Measurements from ENCODE around the gene KIF19.

DNA sequence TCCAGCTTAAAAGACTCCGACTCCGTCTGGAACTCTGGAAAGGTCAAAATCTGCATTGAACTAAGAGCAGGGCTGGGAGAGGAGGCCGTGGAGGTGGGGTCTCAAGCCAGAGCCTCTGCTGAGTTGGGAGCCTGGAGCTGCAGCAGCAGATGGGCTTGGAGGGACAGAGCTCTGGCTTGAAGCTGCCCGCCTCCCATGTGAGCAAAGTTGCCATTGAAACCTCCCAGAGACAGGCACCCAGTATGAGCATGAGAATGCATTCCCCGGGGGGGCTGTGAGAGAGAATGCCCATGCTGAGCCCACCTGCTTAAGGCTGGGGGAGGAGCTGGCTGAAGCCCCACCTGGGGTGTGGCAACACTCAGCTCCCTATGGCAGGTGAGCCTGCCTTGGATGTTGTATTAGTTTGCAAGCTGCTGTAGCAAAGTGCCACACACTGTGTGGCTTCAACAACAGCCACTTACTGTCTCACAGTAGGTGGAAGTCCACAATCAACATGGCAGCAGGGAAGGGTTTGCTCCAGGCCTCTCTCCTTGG is 9.6 kb downstream of the KIF19 start:
- TF ChIP-seq, protein P1, sequence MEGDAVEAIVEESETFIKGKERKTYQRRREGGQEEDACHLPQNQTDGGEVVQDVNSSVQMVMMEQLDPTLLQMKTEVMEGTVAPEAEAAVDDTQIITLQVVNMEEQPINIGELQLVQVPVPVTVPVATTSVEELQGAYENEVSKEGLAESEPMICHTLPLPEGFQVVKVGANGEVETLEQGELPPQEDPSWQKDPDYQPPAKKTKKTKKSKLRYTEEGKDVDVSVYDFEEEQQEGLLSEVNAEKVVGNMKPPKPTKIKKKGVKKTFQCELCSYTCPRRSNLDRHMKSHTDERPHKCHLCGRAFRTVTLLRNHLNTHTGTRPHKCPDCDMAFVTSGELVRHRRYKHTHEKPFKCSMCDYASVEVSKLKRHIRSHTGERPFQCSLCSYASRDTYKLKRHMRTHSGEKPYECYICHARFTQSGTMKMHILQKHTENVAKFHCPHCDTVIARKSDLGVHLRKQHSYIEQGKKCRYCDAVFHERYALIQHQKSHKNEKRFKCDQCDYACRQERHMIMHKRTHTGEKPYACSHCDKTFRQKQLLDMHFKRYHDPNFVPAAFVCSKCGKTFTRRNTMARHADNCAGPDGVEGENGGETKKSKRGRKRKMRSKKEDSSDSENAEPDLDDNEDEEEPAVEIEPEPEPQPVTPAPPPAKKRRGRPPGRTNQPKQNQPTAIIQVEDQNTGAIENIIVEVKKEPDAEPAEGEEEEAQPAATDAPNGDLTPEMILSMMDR (IDR thresholded peaks at IDR 0.05), result no peak
- no peak for TF ChIP-seq EP300 (IDR thresholded peaks at IDR 0.05)
